ENCODE measurements around the gene ZP1.

The ZP1 gene

GRCh38 chr11:60890696-60891095 lies 23.4 kb downstream of the ZP1 start:
- peak overlapping the region; percentile 32 for H3K27ac ChIP-seq
- no peak for TF ChIP-seq ZFX (IDR thresholded peaks at IDR 0.05; ENCODE audit: borderline replicate concordance)
- no peak for TF ChIP-seq CTCF (IDR thresholded peaks at IDR 0.05)

- TF ChIP-seq ZFX (IDR thresholded peaks at IDR 0.05; ENCODE audit: borderline replicate concordance) (no peak), CTCF (IDR thresholded peaks at IDR 0.05) (no peak)
- no peak overlapping the region for H3K27ac ChIP-seq
Measured at GRCh38 chr11:60891103-60891741, 23.9 kb downstream of the ZP1 start.

- TF ChIP-seq CTCF (IDR thresholded peaks at IDR 0.05) = no peak
- TF ChIP-seq ZFX (IDR thresholded peaks at IDR 0.05; ENCODE audit: borderline replicate concordance) = no peak
- H3K27ac ChIP-seq = no peak overlapping the region
Measured at GRCh38 chr11:60895687-60896086, 28.3 kb downstream of the ZP1 start.

GRCh38 chr11:60897496-60897895 lies 30.2 kb downstream of the ZP1 start:
- TF ChIP-seq CTCF (IDR thresholded peaks at IDR 0.05) (no peak), ZFX (IDR thresholded peaks at IDR 0.05; ENCODE audit: borderline replicate concordance) (no peak)
- H3K27ac ChIP-seq = no peak overlapping the region

- H3K27ac ChIP-seq = no peak overlapping the region
- peak; percentile 95 for TF ChIP-seq CTCF (IDR thresholded peaks at IDR 0.05)
- no peak for TF ChIP-seq ZFX (IDR thresholded peaks at IDR 0.05; ENCODE audit: borderline replicate concordance)
Measured at GRCh38 chr11:60899046-60899936, 31.9 kb downstream of the ZP1 start.

- TF ChIP-seq CTCF (IDR thresholded peaks at IDR 0.05) (no peak), ZFX (IDR thresholded peaks at IDR 0.05; ENCODE audit: borderline replicate concordance) (no peak)
- no peak overlapping the region for H3K27ac ChIP-seq
Measured at GRCh38 chr11:60899977-60900376, 32.6 kb downstream of the ZP1 start.

All from 22Rv1 (cell line).